Neural cell (in vitro differentiated cells): Measurements from ENCODE around the gene GOLM1.

Source experiments
- CTCF ChIP-seq: fragments of 450-650 bp; IDR thresholded peaks from 2 replicates; pipeline ENCODE4 v1.5.1; 2014; ENCODE audit warnings: antibody characterized with exemption, mild to moderate bottlenecking, moderate library complexity; ENCODE audit not compliant: poor library complexity, severe bottlenecking
- EP300 ChIP-seq: fragments of 450-650 bp; conservative IDR thresholded peaks from 2 replicates; pipeline ENCODE4 v1.6.1; 2014; ENCODE audit warnings: antibody characterized with exemption, mild to moderate bottlenecking, moderate library complexity; ENCODE audit not compliant: poor library complexity, severe bottlenecking
- EZH2 ChIP-seq: fragments of 200-600, 300-800 bp; shearing (Covaris generic), sonication (generic); IDR thresholded peaks from 2 replicates; pipeline ENCODE4 v1.6.1; 2014; ENCODE audit warnings: antibody characterized with exemption, low read length, borderline replicate concordance, mild to moderate bottlenecking; ENCODE audit not compliant: insufficient read depth, poor library complexity, severe bottlenecking
- MXI1 ChIP-seq: fragments of 450-650 bp; conservative IDR thresholded peaks from 2 replicates; pipeline ENCODE4 v1.6.1; 2014; ENCODE audit warnings: antibody characterized with exemption, mild to moderate bottlenecking; ENCODE audit not compliant: poor library complexity, severe bottlenecking
- POLR2AphosphoS5 ChIP-seq: IDR thresholded peaks from 2 replicates; pipeline ENCODE4 v1.6.1; 2012
- RAD21 ChIP-seq: fragments of 450-650 bp; conservative IDR thresholded peaks from 2 replicates; pipeline ENCODE4 v1.6.1; 2014; ENCODE audit warnings: antibody characterized with exemption, mild to moderate bottlenecking, moderate library complexity
- TAF1 ChIP-seq: IDR thresholded peaks from 2 replicates; pipeline ENCODE4 v1.6.1; 2012; ENCODE audit warnings: low read depth

GRCh38 chr9:86041311-86041741, 58.0 kb downstream of the GOLM1 start:
- TF ChIP-seq CTCF (no peak), EZH2 (no peak), RAD21 (no peak), TAF1 (no peak), EP300 (no peak), POLR2AphosphoS5 (no peak), MXI1 (no peak)
